ENCODE data around the gene PKP1.

The PKP1 gene

GRCh38 chr1:201376464-201377374, 93.4 kb downstream of the PKP1 start (continued):
- TF ChIP-seq ZNF426 (tag by site-specific recombination; IDR thresholded peaks at IDR 0.05): no peak
- no peak for TF ChIP-seq ZNF146 (tag by site-specific recombination; IDR thresholded peaks at IDR 0.05)
- TF ChIP-seq, protein P1, sequence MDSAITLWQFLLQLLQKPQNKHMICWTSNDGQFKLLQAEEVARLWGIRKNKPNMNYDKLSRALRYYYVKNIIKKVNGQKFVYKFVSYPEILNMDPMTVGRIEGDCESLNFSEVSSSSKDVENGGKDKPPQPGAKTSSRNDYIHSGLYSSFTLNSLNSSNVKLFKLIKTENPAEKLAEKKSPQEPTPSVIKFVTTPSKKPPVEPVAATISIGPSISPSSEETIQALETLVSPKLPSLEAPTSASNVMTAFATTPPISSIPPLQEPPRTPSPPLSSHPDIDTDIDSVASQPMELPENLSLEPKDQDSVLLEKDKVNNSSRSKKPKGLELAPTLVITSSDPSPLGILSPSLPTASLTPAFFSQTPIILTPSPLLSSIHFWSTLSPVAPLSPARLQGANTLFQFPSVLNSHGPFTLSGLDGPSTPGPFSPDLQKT (IDR thresholded peaks at IDR 0.05; ENCODE audit: borderline replicate concordance, low read depth, low read length): no peak
- no peak for TF ChIP-seq ZNF518A (tag by site-specific recombination; conservative IDR thresholded peaks at IDR 0.05; ENCODE audit: low read depth)
- TF ChIP-seq, protein P2, sequence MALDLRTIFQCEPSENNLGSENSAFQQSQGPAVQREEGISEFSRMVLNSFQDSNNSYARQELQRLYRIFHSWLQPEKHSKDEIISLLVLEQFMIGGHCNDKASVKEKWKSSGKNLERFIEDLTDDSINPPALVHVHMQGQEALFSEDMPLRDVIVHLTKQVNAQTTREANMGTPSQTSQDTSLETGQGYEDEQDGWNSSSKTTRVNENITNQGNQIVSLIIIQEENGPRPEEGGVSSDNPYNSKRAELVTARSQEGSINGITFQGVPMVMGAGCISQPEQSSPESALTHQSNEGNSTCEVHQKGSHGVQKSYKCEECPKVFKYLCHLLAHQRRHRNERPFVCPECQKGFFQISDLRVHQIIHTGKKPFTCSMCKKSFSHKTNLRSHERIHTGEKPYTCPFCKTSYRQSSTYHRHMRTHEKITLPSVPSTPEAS (tag by site-specific recombination; IDR thresholded peaks at IDR 0.05): no peak
- TF ChIP-seq ZBTB21 (tag by site-specific recombination; IDR thresholded peaks at IDR 0.05): no peak
- no peak for TF ChIP-seq ZNF792 (tag by site-specific recombination; IDR thresholded peaks at IDR 0.05)
- TF ChIP-seq, protein P3, sequence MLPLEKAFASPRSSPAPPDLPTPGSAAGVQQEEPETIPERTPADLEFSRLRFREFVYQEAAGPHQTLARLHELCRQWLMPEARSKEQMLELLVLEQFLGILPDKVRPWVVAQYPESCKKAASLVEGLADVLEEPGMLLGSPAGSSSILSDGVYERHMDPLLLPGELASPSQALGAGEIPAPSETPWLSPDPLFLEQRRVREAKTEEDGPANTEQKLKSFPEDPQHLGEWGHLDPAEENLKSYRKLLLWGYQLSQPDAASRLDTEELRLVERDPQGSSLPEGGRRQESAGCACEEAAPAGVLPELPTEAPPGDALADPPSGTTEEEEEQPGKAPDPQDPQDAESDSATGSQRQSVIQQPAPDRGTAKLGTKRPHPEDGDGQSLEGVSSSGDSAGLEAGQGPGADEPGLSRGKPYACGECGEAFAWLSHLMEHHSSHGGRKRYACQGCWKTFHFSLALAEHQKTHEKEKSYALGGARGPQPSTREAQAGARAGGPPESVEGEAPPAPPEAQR (tag by site-specific recombination; IDR thresholded peaks at IDR 0.05): no peak
- TF ChIP-seq ZNF37A (tag by site-specific recombination; IDR thresholded peaks at IDR 0.05): no peak
- TF ChIP-seq KLF17 (tag by site-specific recombination; IDR thresholded peaks at IDR 0.05): no peak

- Histone ChIP-seq H3K4me3 (ENCODE audit: low read depth, low read length) (no peak within 1 kb of the TSS), H3K9me3 (ENCODE audit: control insufficient read depth, insufficient read depth, low read depth, low read length) (no peaks in the 10 kb centered on the region), H3K4me1 (ENCODE audit: control insufficient read depth, insufficient read depth, low read length) (no peaks in the 10 kb centered on the region), H3K36me3 (ENCODE audit: control insufficient read depth in 2 of 2, insufficient read depth in 1 of 2, low read length in 2 of 2) (no peaks in the 10 kb centered on the region), H3K27ac (ENCODE audit: extremely low read depth, low read depth, low read length) (no peak within 1 kb of the TSS)
- ChIA-PET CTCF (interaction anchor here (2.3 kb wide), 1 partner anchor 16 kb away, joined by 9 read pairs; no protein-coding TSS in a partner anchor), POLR2A (no interaction called here)
- no peak for TF ChIP-seq ZNF530 (tag by site-specific recombination; IDR thresholded peaks at IDR 0.05; ENCODE audit: low read depth)
- no peak for TF ChIP-seq ZNF585B (tag by site-specific recombination; IDR thresholded peaks at IDR 0.05)
- no peak for TF ChIP-seq ZNF341 (tag by site-specific recombination; IDR thresholded peaks at IDR 0.05; ENCODE audit: low read depth)
- no peak for TF ChIP-seq PRDM4 (tag by site-specific recombination; IDR thresholded peaks at IDR 0.05)
- TF ChIP-seq, protein P4, sequence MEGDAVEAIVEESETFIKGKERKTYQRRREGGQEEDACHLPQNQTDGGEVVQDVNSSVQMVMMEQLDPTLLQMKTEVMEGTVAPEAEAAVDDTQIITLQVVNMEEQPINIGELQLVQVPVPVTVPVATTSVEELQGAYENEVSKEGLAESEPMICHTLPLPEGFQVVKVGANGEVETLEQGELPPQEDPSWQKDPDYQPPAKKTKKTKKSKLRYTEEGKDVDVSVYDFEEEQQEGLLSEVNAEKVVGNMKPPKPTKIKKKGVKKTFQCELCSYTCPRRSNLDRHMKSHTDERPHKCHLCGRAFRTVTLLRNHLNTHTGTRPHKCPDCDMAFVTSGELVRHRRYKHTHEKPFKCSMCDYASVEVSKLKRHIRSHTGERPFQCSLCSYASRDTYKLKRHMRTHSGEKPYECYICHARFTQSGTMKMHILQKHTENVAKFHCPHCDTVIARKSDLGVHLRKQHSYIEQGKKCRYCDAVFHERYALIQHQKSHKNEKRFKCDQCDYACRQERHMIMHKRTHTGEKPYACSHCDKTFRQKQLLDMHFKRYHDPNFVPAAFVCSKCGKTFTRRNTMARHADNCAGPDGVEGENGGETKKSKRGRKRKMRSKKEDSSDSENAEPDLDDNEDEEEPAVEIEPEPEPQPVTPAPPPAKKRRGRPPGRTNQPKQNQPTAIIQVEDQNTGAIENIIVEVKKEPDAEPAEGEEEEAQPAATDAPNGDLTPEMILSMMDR (tag by site-specific recombination; IDR thresholded peaks at IDR 0.05): no peak
- no peak for TF ChIP-seq ZNF274 (IDR thresholded peaks at IDR 0.05; ENCODE audit: low read length)
- no peak for TF ChIP-seq ZNF274 (tag by site-specific recombination; IDR thresholded peaks at IDR 0.05; ENCODE audit: borderline replicate concordance)
- no peak for TF ChIP-seq ZBTB1 (tag by site-specific recombination; IDR thresholded peaks at IDR 0.05)
- TF ChIP-seq ZNF248 (tag by site-specific recombination; IDR thresholded peaks at IDR 0.05): no peak
- no peak for TF ChIP-seq ZNF785 (tag by site-specific recombination; IDR thresholded peaks at IDR 0.05)
- TF ChIP-seq GLI2 (tag by site-specific recombination; IDR thresholded peaks at IDR 0.05; ENCODE audit: borderline replicate concordance, low read depth): no peak
Measured at GRCh38 chr1:201377611-201378092, 94.3 kb downstream of the PKP1 start, which contains the start of gene TNNT2. TSS of gene TNNT2 (minus strand) at chr1:201377680. CDS start at chr1:201373254, 4,426 bp downstream.

Measured in HEK293 (cell line).